Measurements from ENCODE around the gene TSACC. TPM values are rescaled to one million over a fixed set of nuclear protein-coding genes. Genes with fewer than 3 reads are reported as not detected.

TSACC gene
- total RNA-seq, 1 experiment from 2014 or later = 1.3 TPM

- DNase-seq (ENCODE audit: low read depth, low spot score) = no peak
- in situ Hi-C loops (cut with HindIII; ENCODE audit: low pct_unique_long_range_greater_than_20kb, low sequenced_read_pairs) = no loop called here
Observed at GRCh38 chr1:156386134-156386901, 48.0 kb downstream of the TSACC start.

- DNase-seq (ENCODE audit: low read depth, low spot score) = no peak
- in situ Hi-C loops (cut with HindIII; ENCODE audit: low pct_unique_long_range_greater_than_20kb, low sequenced_read_pairs) = no loop called here
Observed at GRCh38 chr1:156386949-156387869, 48.9 kb downstream of the TSACC start.

GRCh38 chr1:156387870-156388173 is 49.5 kb downstream of the TSACC start:
- in situ Hi-C loops (cut with HindIII; ENCODE audit: low pct_unique_long_range_greater_than_20kb, low sequenced_read_pairs) = no loop called here
- no peak for DNase-seq (ENCODE audit: low read depth, low spot score)

DNA sequence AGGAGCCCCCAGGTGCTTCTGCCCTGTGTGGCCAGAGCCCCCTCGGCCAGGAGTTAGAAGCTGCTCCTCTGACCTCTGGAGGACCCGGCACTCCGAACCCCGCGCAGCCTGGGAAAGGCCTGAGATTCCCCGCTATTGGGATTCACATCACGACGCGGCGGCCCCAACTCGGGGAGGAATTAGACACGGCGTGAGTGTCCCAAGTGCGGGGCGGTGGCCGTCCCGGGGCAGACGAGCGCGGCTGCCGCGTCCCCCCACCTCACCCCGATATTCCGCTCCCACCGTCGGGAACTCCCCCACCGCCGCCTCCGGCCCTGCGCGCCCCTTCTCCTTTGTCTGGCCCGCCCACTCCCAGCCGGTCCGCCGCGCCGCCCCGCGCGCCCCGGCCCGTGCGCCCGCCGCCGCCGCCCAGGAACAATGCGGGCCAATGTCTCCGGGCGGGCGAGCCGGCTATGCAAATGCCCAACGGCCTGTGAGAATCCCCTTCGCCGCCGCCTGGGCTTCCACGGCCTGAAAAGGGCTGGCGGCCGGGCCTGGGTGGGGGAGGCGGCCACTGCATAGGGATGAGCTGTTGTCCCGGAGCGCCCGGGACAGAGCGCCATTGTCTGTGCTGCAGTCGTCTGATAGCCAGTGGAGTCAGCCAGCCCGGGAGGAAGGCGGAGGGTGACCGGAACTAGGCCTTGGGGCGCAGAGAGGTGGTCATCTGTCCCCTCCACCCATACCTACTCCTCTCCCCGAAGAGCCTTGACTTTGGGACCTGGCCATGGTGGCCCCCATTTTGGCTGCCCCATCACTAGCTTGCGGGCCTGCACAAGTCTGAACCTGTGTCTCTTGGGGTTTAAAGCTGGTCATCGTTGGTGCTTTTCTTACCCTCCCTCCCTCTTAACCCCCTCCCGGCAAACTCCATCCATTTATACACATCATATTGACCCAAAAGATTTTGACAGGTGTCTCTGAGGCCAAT is 50.1 kb downstream of the TSACC start:
- peak; percentile 13 for DNase-seq (ENCODE audit: low read depth, low spot score)
- in situ Hi-C loops (cut with HindIII; ENCODE audit: low pct_unique_long_range_greater_than_20kb, low sequenced_read_pairs) = no loop called here

GRCh38 chr1:156389311-156389710 is 51.0 kb downstream of the TSACC start:
- in situ Hi-C loops (cut with HindIII; ENCODE audit: low pct_unique_long_range_greater_than_20kb, low sequenced_read_pairs) = no loop called here
- DNase-seq (ENCODE audit: low read depth, low spot score) = no peak

DNA sequence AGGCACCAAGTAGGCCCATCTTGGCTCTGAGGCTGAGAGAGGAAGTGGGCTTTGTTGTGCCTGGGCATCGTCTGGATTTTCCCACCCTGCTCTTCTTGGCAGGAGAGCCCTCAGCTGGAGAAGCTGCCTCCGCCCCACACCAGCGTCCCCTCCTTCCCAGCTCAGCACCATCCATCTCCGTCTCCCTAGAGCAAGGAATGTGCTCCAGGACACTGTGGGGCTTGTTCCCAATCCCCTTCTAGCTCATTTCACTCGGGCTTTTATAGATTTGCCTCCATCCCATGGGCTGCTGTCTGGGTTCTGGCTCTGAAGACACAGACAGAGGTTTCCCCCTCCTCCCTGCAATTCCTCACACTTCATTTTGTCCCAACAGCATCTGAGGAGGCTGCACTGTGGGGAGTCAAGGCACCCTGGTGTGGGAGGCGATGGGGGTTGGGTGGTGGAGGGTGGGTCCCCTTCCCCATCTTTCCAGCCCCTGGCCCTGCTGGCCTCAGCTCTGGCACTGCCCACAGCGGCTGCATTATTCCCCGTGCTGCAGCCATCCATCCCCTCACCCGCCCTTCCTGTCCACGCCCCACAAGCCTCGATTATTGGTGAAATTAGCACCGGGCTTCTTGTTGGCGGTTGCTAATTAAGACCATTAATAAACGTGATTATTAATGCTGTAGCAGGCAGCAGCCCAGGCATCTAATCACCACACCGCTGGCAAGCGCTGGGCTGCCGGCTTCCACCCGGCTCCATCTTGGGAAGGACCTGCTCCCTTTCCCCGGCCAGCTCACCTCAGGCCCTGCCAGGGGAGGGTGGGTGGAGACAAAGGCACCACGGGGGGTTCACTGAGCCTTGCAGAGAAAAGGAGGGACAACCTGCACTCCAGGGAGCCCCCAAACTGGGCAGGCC is 52.4 kb downstream of the TSACC start:
- DNase-seq (ENCODE audit: low read depth, low spot score) = no peak

DNA sequence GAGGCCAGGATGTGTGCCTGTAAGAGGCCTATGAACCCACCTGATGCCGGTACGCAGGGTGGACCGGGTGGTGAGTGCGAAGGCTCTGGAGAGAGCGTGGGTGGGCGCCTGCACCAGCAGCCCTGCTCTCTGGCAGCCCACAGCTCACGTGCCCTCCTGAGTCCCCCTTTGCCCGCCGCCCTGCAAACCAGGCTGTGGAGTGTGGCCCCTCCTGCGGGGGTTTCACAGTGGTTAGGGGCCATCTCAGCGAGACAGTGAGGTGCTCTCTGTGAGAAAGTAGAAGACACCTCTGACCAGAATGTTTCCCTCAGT is 53.0 kb downstream of the TSACC start:
- no peak for DNase-seq (ENCODE audit: low read depth, low spot score)
- in situ Hi-C loops (cut with HindIII; ENCODE audit: low pct_unique_long_range_greater_than_20kb, low sequenced_read_pairs) = no loop called here

More for the DNA sequence above, 52.4 kb downstream of the TSACC start:
- in situ Hi-C loops (cut with HindIII; ENCODE audit: low pct_unique_long_range_greater_than_20kb, low sequenced_read_pairs) = no loop called here

- in situ Hi-C loops (cut with HindIII; ENCODE audit: low pct_unique_long_range_greater_than_20kb, low sequenced_read_pairs) = no loop called here
- no peak for DNase-seq (ENCODE audit: low read depth, low spot score)
Observed at GRCh38 chr1:156391701-156392100, 53.4 kb downstream of the TSACC start.

GRCh38 chr1:156392452-156392853 is 54.1 kb downstream of the TSACC start:
- DNase-seq (ENCODE audit: low read depth, low spot score) = no peak
- in situ Hi-C loops (cut with HindIII; ENCODE audit: low pct_unique_long_range_greater_than_20kb, low sequenced_read_pairs) = no loop called here

DNA sequence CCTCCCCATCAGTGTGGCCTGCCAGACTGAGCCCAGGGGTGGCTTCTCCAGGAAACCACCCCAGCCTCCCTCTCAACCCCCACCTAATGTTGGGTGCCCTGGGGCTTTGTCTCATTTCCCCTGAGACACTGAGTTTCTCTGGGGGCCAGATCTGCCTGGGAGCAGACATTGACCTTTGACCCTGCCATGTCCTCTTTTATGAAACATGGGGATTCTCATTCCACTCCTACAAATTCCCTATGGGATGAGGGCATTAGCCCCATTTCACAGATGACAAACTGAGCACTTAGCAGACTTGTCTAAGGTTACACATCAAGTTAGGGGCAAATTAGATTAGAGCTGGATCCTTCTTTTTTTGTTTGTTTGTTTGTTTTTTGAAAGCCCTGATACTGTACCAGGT is 54.8 kb downstream of the TSACC start:
- DNase-seq (ENCODE audit: low read depth, low spot score) = no peak
- in situ Hi-C loops (cut with HindIII; ENCODE audit: low pct_unique_long_range_greater_than_20kb, low sequenced_read_pairs) = no loop called here

DNA sequence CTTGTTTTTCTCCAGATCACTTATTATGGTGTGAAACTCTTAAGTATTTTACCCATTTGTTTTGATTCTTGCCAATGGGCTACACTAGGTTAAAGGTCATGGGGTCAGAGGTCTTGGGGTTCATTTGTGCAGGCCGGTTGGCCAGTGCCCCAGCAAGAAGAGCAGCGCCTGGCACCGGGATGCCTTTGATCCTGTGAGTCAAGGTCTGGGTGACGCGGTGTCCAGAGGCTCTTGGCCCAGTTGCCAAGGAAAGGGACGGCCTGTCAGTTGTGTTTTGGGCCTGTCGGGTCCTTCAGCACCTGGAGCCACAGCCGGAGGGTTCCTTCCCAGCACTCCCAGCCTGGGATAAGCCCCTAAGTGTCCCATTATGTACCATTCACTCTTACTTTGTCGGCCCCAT is 55.8 kb downstream of the TSACC start:
- in situ Hi-C loops (cut with HindIII; ENCODE audit: low pct_unique_long_range_greater_than_20kb, low sequenced_read_pairs) = no loop called here
- DNase-seq (ENCODE audit: low read depth, low spot score) = no peak

DNA sequence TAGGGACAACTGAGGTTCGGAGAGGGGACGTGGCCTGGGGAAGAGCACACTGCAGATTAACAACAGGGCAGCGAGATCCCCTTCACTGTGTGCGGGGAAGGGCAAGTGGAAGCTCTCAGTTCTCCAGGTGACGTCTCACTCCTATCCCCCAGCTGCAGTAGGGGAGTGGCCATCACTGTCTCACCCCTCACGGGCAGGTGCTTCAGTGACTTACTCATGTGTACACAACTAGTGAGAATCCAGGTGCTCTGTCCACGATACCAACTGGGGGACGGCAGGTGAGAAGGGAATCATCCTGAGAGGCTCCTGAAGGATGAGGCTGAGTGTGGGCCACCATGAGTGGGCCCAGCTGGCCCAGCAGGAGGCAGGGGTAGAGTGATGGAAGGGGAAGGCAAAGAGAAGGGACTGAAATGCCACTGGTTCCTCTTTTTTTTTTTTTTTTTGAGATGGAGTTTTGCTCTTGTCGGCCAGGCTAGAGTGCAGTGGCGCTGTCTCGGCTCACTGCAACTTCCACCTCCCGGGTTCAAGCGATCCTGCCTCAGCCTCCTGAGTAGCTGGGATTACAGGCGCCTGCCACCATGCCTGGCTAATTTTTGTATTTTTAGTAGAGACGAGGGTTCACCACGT is 56.6 kb downstream of the TSACC start:
- no peak for DNase-seq (ENCODE audit: low read depth, low spot score)
- in situ Hi-C loops (cut with HindIII; ENCODE audit: low pct_unique_long_range_greater_than_20kb, low sequenced_read_pairs) = no loop called here

Other genes with a start within 250 kb of the TSACC start
- 515 and 576 TPM in 2 replicates for gene LMNA, start 223.8 kb upstream of the TSACC start, total RNA-seq (2014; rRNA removed; shearing (Covaris generic))
- 0.11 and 1.3 TPM in 2 replicates for gene SEMA4A, start 184.9 kb upstream of the TSACC start, total RNA-seq (2014; rRNA removed; shearing (Covaris generic))
- 26.0 and 26.6 TPM in 2 replicates for gene SLC25A44, start 144.4 kb upstream of the TSACC start, total RNA-seq (2014; rRNA removed; shearing (Covaris generic))
- gene PMF1, start 125.5 kb upstream of the TSACC start, total RNA-seq (2014; rRNA removed; shearing (Covaris generic)) = 60.3 and 64.4 TPM in 2 replicates
- 0.48 TPM in 1 of 2 replicates, not detected in the other for gene BGLAP, start 96.3 kb upstream of the TSACC start, total RNA-seq (2014; rRNA removed; shearing (Covaris generic))
- 0.13 and 0.32 TPM in 2 replicates for gene PAQR6, start 90.5 kb upstream of the TSACC start, total RNA-seq (2014; rRNA removed; shearing (Covaris generic))
- 77.5 and 80.5 TPM in 2 replicates for gene SMG5, start 55.7 kb upstream of the TSACC start, total RNA-seq (2014; rRNA removed; shearing (Covaris generic))
- gene TMEM79, start 54.2 kb upstream of the TSACC start, total RNA-seq (2014; rRNA removed; shearing (Covaris generic)) = 0.96 and 1.0 TPM in 2 replicates
- 408 and 450 TPM in 2 replicates for gene GLMP, start 42.8 kb upstream of the TSACC start, total RNA-seq (2014; rRNA removed; shearing (Covaris generic))
- 0.27 TPM in 1 of 2 replicates, not detected in the other for gene VHLL, start 39.2 kb upstream of the TSACC start, total RNA-seq (2014; rRNA removed; shearing (Covaris generic))
- 507 and 520 TPM in 2 replicates for gene CCT3, start 234 bp upstream of the TSACC start, total RNA-seq (2014; rRNA removed; shearing (Covaris generic))
- gene RHBG, start 30.7 kb downstream of the TSACC start, total RNA-seq (2014; rRNA removed; shearing (Covaris generic)) = not detected in 2 replicates
- gene MEF2D, start 162.2 kb downstream of the TSACC start, total RNA-seq (2014; rRNA removed; shearing (Covaris generic)) = 19.6 and 19.9 TPM in 2 replicates
- gene IQGAP3, start 234.0 kb downstream of the TSACC start, total RNA-seq (2014; rRNA removed; shearing (Covaris generic)) = 10.1 and 10.3 TPM in 2 replicates
- not detected in 2 replicates for gene TTC24, start 241.2 kb downstream of the TSACC start, total RNA-seq (2014; rRNA removed; shearing (Covaris generic))

Measured in SK-MEL-5 (cell line).